HPDE6-E6E7 (cell line): Measurements from ENCODE around the gene KRTAP10-10.
"Not testable (repeated sequence)": the region's sequence is repeated elsewhere in the genome, so short reads cannot be mapped to it uniquely, and the experiment has no call there.

Experiments
- DNase-seq: peaks from one replicate; pipeline ENCODE4 v3.0.0; 2011; ENCODE audit warnings: missing footprints; ENCODE audit errors: extremely low spot score

KRTAP10-10 gene

DNA sequence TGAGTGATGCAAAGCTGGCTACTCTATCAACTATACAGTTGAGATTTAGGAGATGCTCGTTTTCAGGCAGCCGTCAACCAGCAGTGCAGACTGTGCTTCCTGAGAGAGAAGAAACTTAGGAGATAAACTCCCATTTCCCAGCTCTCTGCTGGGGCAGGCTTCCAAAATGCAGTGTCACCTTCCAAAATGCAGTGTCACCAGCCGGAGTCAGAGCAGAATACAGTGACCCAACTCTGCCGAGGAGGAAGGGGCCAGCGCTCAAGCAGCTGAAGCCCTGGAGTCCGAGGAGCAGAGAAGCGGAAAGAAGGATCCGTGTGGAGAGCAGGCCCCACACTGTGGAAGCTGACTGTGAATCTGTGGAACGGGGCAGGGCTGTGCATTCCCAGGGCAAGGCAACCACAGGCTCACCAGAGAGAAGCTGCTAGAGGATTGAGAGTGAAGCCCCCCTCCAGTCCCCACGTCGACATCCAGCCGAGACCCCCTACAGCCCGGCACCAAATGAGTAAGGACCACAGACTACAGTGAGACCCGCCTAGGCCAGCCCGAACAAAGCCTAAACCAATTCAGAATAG is 45.5 kb downstream of the KRTAP10-10 start:
- DNase-seq, result no peak

DNA sequence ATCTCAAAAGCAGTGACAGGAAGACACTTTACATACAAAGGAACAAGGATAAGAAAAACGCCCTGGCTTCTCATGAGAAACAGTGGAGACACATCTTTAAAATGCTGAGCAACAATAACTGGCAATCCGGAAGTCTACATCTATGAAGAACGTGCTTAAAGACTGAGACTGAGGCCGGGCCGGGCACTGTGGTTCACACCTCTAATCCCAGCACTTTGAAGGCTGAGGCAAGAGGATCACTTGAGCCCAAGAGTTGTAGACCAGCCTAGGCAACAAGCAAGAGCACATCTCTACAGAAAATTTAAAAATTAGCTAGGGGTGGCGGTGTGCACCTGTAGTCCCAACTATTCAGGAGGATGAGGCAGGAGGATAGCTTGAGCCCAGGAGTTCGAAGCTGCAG is 46.9 kb downstream of the KRTAP10-10 start:
- DNase-seq, result no peak

DNA sequence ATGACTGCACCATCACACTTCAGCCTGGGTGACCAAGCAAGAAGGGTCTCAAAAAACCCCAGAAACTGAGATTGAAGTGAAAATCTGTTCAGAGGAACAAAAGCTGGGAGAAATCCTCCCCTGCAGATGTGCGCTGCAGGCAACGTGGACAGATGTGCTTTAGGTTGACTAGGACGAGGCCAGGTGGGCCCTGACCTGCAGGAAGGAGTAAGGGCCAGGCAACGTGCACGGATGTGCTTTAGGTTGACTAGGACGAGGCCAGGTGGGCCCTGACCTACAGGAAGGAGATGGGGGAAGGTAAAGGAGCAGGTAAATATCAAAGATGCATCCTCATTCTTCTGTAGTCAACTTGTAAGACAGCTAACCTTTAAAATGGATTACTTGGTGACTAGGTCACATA is 47.3 kb downstream of the KRTAP10-10 start:
- no peak for DNase-seq

DNA sequence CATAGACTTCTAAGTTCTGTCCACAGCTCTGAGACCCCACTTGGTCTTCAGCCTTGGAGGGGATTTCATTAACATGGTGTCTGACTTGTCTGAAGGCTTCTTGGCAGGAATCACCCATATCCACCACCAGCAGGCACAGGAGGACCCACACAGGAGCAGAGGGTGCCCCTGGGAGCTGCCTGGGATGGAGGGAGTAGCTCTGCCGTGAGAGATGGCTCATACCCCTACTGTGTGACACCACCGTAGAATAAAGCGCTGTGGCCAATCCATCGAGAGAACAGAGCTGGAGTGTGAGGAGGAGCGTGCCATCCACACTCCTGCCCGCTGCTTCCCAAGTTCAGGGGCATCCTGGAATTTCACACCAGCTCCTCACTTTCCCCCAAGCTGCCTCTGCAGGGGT is 47.9 kb downstream of the KRTAP10-10 start:
- not testable (repeated sequence) for DNase-seq

DNA sequence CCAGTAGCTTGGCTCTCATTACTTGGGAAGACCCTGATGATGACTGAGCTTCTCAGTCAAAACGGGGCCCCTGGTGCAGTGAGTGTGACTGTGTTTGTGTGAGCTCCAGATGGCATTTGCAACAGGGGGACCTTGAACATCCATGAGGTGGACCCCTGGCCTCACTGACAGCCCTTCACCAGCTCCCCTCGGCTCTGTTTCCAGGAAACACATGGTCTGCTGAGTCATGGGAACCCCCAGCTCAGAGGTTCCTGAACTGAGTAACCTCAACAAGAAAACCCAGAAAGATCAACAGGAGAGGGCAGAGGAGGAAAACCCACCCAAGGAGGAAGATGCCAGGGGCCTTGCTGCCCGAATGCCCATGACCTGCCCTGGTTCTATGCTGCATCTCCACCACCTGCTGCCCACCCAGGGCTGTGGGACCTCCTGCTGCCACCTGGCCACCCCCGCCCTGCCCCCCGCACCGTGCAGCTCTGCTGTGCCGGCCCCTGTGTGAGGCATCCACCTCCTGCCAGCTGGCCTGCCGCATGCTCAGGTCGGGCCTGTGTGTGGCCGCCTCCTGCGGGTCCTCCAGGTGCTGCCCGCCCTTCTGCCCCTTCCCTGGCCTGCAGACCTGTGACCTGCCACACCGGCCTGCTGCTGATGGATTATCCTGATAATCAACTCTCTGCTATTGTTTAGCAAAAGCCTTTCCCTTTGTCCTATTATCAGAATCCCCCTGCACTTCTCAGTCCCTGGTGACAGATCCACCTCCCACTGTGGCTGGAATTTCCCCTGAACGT is 49.0 kb downstream of the KRTAP10-10 start:
- DNase-seq, result no peak

DNA sequence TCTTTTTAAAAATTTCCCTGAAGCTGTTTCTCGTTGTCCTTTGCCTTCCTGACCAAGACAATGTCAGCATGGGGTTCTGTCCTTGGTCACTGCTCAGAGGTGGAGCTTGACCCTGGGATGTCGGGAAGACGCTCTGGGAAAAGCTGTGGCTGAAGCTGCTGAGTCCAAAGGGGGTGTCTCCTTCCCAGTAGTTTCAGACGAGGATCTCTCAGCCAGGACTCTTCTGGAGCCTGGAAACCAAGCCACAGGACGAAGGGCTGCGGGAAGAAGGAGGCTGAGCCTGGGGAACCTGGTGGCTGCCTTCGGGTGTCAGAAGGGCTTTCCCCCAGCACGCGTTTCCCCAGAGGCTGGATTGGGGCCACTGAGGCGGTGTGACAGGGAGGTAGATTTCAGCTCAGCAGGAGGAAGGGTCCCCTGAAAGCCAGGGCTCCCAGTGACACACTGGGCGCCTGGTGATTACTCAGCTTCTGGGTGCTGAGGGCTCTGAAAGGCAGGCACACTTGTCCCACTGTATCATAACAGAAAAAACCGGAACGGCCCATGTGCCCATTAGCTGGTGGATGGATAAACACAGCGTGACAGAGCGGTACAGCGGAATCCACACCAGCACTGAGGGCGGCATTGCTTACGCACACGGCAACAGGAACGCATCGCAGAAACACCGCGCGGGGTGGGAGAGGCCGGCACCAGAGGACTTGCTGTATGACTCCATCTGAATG is 49.8 kb downstream of the KRTAP10-10 start:
- DNase-seq, result no peak

DNA sequence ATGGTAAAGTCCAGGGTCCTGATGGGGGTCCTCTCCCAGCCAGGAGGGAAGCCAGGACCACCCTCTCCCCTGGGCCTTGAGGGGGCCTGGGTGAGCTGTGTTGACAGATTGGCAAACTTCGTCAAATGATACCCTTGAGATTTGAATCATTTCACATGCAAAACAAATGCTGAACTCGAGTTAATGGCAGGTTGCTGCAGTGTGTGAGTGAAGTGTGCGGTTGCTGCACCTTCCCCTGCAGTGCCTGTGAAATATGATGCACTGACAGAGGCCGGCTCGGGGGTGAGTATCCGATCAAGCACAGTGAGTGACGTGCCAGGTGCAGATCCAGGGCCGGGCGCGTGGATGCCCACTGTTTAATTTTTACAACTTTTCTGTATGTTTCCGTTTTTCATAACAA is 50.5 kb downstream of the KRTAP10-10 start:
- no peak for DNase-seq
